GM18870 (cell line): ENCODE measurements around the gene TMBIM4.
"Not testable (repeated sequence)": the region's sequence is repeated elsewhere in the genome, so short reads cannot be mapped to it uniquely, and the experiment has no call there.

Experiments
- ATAC-seq: cut with Tn5 transposase; IDR thresholded peaks from one replicate; pipeline ENCODE4 v1.9.1; 2021; ENCODE audit warnings: moderate library complexity; ENCODE audit not compliant: unreplicated experiment

TMBIM4 gene

DNA sequence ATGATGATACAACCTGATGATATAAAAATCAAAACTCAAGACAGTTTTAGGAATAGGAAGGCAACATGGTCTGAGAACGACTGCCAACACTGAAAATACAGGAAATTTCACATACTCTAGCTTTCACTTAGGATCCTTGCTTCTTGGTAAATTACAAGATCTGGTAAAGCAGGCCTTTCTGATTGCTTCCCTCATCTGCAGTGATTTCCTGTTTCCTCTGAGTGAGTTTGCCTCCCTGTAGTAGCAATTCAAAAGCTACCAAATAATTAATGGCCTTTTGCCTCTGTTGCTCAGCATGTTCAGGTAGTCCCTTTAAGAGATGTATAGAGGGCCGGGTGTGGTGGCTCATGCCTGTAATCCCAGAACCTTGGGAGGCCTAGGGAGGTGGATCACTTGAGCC is 17.2 kb upstream of the TMBIM4 start:
- no peak for ATAC-seq

DNA sequence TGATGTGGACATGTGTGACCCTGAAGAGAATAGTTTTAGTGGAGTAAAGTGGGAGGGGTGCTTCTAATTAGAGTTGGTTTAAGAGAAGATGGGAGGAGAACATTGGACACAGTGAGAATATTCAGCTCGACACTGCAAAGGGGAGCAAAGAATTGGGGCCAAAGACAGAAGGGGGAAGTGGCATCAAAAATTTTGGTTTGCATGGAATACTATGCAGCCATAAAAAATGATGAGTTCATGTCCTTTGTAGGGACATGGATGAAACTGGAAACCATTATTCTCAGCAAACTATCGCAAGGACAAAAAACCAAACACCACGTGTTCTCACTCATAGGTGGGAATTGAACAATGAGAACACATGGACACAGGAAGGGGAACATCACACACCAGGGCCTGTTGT is 15.0 kb upstream of the TMBIM4 start:
- ATAC-seq: not testable (repeated sequence)

DNA sequence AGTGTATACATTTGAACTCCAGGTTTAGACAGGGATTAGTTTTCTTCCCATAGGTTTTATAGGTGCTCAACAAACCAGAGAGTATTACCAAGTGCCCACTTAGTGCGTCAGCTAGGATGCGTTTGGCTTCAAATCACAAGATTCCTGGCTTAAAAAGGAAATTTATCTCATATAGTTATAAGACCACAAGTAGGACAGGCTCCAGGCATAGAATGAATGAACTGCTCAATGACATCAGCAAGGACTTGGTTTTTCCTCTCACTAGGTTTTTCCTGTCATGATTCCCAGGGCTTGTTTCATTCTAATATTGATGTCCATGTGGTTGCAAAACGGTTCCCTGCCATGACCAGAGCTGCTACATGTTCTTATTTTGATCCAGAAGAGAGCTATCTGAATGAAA is 13.2 kb upstream of the TMBIM4 start:
- ATAC-seq: no peak

DNA sequence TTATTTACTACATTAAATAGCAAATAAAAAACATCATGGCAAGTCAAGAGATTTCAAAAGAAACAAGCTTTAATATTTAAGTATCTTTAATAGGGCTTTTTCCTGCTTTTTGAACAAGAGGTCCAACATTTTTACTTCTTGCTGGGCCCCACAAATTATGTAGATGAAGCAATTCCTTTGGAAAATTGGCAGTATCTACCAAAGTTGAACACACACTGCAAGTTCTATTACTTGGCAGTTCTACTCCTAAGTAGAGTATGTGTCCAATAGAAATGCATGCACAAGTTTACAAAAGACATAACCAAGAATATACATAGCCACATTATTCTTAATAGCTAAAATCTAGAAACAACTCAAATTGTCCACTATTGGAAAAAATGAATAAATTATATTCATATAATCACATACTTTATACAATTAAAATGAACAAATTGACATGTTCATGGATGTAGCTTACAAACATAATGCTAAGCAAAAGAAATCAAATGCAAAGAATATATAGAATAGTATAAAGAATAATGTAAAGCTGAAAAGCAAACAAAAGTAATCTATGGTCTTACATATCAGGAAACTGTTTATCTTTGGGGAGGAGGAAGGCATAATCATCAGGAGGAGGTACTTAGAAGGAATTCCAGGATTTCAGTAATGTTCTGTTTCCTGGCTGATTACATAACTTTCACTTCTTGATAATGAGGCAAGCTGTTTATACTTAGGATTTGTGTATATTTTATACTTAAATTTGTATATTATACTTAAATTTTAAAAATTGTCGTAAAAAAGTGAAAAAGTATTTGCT is 6.5 kb upstream of the TMBIM4 start:
- no peak for ATAC-seq

DNA sequence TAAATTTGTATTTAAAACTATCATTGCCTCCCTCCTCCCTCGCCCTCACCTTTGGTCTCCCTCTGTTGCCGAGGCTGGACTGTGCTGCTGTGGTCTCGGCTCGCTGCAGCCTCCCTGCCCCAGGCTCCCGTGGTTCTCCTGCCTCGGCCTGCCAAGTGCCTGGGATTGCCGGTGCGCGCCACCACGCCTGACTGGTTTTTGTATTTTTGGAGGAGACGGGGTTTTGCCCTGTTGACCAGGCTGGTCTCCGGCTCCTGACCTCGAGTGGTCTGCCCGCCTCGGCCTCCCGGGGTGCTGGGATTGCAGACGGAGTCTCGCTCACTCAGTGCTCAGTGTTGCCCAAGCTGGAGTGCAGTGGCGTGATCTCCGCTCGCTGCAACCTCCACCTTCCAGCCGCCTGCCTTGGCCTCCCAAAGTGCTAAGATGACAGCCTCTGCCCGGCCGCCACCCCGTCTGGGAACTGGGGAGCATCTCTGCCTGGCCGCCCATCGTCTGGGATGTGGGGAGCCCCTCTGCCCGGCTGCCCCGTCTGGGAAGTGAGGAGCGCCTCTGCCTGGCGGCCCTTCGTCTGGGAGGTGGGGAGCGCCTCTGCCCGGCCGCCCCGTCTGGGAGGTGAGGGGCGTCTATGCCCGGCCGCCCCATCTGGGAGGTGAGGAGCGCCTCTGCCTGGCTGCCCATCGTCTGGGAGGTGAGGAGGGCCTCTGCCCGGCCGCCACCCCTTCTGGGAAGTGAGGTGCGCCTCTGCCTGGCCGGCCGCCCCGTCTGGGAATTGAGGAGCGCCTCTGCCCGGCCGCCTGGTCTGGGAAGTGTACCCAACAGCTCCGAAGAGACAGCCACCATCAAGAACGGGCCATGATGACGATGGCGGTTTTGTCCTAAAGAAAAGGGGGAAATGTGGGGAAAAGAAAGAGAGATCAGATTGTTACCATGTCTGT is 4.9 kb upstream of the TMBIM4 start:
- ATAC-seq: not testable (repeated sequence)

DNA sequence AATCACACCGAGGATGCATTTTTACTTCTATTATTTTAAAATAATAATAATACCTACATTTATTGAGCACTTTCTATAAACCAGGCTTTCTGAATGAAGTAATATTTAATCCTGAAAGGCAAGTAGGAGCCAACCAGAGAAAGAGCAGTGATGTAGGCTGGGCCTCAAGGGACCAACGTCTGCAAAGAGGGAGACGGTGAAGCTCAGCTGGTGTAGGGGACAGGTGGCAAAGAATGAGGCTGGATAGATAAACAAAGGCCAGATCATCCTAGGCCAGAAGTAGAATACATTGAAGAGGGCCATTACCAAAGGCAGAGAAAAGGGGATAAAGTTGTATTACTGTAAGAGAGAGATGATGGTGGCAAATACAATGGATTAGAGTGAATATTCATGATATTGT is 810 bp upstream of the TMBIM4 start:
- no peak for ATAC-seq

DNA sequence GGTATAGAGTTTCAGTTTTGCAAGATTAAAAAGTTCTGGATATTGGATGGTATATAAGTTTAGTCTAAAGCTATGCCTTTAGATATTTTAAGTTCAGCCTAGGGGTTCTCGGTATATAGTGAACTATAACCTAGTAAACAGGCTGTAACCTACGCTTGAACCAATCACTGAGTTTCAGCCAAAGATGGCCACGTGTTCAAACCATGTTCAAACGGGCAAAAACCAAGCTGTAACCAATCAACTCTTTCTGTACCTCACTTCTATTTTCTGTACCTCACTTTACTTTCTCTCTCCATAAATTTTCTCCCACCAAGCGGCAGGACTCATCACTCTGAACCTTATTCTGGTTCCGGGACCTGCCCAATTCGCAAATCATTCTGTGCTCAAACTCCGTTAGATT is 1.4 kb downstream of the TMBIM4 start:
- no peak for ATAC-seq

DNA sequence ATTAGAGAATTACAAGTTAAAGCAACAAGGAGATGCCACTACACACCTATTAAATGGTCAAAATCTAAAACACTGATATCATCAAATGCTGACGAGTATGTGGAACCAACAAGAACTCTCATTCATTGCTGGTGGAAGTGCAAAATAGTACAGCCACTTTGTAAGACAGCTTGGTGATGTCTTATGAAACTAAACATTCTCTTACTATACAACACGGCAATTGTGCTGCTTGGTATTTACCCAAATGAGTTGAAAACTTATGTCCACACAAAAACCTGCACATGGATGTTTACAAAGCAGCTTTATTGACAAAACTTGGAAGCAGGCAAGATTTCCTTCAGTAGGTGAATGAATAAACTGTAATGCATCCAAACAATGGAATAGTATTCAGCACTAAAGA is 3.2 kb downstream of the TMBIM4 start:
- ATAC-seq: no peak

DNA sequence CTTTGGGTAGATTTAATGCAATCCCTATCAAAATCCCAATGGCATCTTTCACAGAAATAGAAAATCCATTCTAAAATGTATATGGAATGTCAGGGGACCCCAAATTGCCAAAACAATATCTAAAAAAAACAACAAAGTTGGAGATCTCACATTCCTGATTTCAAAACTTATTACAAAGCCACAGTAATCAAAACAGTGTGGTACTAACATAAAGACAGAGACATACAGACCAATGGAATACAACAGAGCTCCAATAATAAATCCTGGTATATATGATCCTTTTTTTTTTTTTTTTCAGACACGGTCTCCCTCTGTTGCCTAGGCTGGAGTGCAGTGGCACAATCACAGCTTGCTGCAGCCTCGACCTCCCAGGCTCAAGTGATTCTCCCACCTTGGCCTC is 4.7 kb downstream of the TMBIM4 start:
- ATAC-seq: no peak

DNA sequence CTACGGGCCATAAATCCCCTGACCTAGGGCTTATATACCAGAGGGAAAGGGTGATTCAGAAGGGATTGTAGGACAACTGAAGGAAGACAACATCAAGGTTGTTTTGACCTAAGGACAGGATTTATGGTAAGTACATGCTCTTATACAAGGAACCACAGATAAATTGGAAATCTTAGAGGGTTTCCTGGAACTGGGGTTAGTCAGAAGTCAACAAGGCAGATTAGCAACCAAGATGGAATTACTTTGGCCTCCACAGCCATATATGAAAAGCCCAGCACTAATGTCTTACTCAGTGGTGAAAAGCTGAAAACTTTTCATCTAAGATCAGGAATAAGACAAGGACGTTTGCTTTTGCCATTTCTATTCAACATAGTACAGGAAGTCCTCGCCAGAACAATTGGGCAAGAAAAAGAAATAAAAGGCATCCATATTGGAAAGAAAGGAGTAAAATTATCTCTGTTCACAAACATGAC is 5.4 kb downstream of the TMBIM4 start:
- no peak for ATAC-seq

DNA sequence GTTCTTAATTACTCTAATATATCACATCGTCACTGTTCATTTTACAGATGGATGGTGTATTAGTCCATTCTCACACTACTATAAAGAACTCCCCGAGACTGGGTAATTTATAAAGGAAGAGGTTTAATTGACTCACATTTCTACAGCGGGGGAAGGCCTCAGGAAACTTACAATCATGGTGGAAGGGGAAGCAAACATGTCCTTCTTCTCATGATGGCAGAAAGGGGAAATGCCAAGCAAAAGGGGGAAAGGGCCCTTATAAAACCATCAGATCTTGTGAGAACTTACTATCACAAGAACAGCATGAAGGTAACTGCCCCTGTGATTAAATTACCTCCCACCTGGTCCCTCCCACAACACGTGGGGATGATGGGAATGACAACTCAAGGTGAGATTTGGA is 6.5 kb downstream of the TMBIM4 start:
- no peak for ATAC-seq

DNA sequence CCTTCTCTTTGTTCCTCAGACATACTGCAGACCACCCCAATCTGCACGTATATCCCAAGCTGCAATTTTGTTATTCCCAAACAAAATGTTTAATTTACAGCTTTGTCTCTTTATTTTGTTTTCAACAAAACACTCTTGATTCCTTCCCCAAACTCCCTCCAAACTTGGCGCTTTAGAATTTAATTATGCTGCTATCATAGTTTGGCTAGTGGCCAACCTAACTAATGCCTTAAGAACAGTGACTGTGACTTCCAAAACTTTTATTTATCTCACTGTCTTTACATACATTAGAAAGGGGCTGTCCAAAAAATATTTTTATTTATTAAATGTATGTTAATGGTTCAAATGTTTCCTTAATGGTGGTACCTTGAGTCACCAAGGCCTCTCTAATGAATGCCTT is 7.1 kb downstream of the TMBIM4 start:
- no peak for ATAC-seq

DNA sequence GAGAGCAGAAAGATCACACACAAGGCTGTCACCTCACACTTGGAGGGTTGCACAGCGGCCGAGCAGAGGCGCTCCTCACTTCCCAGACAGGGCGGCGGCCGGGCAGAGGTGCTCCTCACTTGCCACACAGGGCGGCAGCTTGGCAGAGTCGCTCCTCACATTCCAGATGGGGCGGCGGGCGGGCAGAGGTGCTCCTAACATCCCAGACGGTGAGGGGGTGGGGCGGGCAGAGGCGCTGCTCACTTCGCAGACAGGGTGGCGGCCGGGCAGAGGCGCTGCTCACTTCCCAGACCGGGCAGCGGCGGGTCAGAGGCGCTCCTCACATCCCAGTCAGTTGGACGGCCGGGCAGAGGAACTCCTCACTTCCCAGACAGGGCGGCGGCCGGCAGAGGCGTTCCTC is 9.1 kb downstream of the TMBIM4 start:
- ATAC-seq: no peak

DNA sequence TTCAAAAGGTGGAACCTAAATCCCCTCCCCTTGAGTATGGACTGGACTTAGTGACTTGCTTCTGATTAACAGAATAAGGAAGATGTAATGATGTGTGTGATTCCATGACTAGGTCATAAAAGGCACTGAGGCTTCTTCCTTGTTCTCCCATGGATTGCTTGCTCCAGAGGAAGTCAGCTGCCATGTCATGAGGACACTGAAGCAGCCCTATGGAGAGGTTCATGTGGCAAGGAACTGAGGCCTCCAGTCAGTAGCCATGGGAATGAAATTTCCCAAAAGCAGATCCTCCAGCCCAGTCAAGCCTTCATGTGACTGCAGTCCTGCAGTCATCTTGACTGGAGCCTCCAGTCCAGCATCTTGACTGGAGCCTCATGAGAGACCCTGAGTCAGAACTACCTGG is 10.7 kb downstream of the TMBIM4 start:
- no peak for ATAC-seq

DNA sequence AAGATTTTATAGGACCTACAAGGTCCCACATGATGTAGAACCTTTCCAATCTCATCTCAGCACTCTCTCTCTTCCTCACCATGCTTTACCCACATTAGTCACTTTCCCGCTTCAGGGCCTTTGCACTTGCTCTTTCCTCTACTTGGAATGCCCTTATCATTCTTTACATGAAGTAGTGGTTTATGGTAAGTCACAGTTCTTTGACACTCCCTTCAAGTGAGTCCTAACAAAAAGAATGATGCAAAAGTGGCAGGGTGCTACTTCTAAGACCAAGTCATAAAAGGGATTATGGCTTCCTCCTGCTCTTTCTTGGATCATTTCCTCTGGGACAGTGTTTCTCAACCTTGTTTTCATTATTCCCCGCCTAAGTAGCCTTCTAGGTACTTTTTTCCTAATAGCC is 13.1 kb downstream of the TMBIM4 start:
- no peak for ATAC-seq

DNA sequence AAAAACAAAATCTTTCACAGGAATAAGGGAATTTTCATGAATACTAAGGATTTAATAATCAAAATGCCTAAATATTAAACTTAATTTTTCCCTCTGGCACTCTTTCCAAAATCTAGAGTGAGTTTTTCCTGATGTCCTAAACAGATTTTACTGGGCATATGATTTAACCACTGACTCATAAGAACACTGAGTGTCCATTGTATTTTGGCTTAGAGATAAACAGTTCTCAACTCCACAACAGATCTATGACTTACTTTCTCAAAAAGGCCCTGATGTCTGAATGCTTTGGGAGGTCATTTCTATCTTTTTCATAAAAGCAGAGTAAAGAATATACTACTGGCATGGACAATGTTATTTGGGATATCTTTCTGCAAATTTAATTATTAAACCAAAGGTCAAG is 15.0 kb downstream of the TMBIM4 start:
- no peak for ATAC-seq

DNA sequence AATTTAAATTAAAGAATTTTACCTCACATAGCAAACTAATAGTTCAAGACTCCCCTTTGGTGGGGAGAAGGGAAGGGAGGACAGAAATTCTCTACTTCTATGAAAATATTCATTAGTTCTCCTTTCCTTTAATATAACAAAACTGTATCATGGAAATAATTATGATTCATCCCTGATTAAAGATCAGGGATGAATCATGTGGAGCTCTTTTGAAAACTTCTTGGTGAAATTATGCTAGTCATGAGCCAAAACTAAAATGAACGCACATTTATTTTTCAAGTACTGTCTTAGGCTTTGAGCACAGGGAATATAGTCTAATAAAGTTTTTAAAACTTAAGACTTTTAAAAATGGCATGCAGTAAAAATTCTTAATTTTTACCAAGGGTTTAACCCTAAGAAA is 17.1 kb downstream of the TMBIM4 start:
- ATAC-seq: no peak

DNA sequence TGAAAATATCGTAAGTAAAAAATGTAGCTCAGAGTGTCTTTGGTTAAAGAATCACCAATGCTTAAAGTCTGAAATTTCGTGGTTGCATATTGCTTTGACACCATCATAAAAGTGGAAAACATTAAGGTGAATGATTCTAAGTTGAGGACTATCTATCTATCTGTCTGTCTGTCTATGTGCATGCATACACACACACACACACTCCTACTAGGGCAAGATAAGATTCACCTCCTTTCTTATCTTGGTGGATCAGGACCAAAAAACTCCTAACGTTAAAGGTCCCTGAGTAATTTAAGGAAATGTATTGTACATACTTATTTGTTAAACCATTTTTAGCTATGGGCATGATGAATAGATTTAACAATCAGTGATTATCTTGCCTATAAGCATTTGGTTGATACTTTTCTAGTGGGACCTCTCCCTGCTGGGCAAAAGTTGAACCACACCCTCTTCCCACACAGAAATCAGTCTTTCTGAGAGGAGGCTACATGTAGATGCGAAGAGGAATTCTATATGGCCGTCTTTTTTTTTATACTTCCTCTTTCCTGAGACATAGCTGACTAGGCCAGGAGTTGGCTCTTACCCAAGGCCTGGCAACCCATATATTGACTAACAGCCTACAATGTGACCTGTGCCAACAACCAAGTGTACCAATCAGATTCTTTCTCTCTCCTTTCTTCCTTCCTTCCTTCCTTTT is 19.9 kb downstream of the TMBIM4 start:
- no peak for ATAC-seq

DNA sequence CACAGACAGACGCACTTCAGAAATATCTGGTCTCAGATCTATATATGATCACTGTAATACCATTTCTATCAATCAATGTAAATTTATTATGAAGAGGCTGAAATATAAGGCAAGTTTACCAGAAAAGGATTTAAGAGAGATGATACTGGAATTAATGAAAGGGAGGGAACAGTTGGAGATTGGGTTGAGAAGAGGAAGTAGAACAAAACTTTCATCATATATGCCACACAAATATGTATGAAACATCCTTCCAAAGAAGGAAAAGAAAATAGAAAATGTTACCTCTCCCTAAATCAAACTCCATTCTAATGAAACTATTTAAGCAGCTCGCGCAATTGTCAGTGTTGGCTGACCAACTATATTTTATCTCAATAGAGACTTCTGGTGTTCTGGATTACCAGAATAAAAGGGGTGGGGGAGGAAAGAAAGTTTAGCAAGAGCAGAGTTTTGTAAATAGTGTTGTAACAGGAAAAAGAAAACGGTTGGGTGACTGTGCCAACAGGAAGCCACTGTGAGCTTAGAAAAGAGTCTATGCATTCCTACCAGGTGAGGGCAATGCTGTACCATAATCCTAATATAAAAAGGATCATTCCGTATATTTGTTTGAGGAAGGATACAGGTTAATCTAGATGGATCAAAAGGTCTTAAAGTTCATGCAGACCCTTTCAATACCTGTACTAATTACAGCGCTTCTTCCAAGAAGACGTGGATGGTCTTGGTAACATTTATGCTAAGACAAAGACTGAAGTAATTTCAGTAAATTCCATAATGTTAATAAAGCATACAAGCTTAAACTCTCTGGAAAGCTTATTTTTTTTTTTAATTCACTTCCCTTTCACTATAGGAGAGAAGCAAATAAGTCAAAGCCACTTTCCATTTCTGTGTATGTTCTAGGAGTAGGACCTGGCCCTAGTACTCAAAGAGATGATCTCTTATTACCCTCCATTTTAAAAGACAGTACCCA is 24.7 kb downstream of the TMBIM4 start:
- no peak for ATAC-seq

DNA sequence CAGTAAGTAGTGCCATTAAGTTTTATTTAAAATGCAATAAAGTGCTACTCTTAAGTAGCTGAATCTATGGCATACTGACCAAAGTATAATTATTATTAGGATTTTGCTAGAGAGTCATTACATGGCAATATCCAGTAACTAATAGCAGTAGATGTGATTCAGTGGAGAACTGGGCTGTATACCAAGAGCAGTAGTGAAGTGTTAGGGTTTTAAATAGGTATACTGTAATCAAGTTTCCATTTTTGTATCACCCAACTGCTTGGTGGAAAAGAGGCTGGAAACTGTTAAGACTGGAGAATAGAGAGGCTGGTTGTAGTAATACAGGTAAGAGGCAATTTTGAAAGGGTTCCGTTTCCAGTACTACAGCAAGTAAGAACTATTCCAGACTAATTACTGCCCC is 25.9 kb downstream of the TMBIM4 start:
- no peak for ATAC-seq
